GM12878 (cell line): ENCODE data around the gene CD84. TPM values are rescaled to one million over a fixed set of nuclear protein-coding genes. Genes with fewer than 3 reads are reported as not detected.

Experiments used
- EP300 ChIP-seq, 2 experiments: fragments of 150-350 bp in 1 of 2; IDR thresholded peaks; 2 replicates each; pipeline ENCODE4 v1.6.1; 2011 to 2012; ENCODE audit warnings: low read depth in 2 of 2, low read length in 2 of 2, borderline replicate concordance in 1 of 2, improper control_type of control experiment in 1 of 2, inconsistent platforms in 1 of 2; ENCODE audit not compliant: control insufficient read depth in 1 of 2
- ESRRA ChIP-seq: IDR thresholded peaks from 2 replicates; pipeline ENCODE4 v1.6.1; 2012; ENCODE audit warnings: mild to moderate bottlenecking, low read length, improper control_type of control experiment
- HDAC2 ChIP-seq: fragments of 200-600 bp; sonication (generic); IDR thresholded peaks from 2 replicates; pipeline ENCODE4 v1.6.1; 2017
- JUND ChIP-seq: IDR thresholded peaks from 2 replicates; pipeline ENCODE4 v1.6.1; 2012; ENCODE audit warnings: low read depth, mild to moderate bottlenecking, low read length, improper control_type of control experiment, moderate library complexity
- KLF5 ChIP-seq: fragments of 450-650 bp; IDR thresholded peaks from 2 replicates; pipeline ENCODE4 v1.6.1; 2014; ENCODE audit warnings: mild to moderate bottlenecking; ENCODE audit not compliant: partially characterized antibody
- TARDBP ChIP-seq: IDR thresholded peaks from 2 replicates; pipeline ENCODE4 v1.6.1; 2016; ENCODE audit warnings: borderline replicate concordance
- WRNIP1 ChIP-seq: IDR thresholded peaks from 2 replicates; pipeline ENCODE4 v1.6.1; 2011; ENCODE audit warnings: low read depth, low read length, improper control_type of control experiment, borderline replicate concordance
- polyA plus RNA-seq, 11 experiments: library from polyadenylated mRNA; depleted of rRNA in 4 of 11; unstranded in 6 of 11; stranded (reverse) in 5 of 11; fragments of >200 nt; fragmentation: Nextera tagmentation in 4 of 11; fragmentation: Illumina TruSeq in 1 of 11; extraction: Ambion mirVana in 4 of 11; extraction: Trizol in 1 of 11; gene quantifications; 1 replicate in 1 of 11; 2 replicates in 10 of 11; pipeline versions ENCODE4 v1.2.1 to v1.2.3, GENCODE V29; 2011 to 2016; ENCODE audit warnings: inconsistent platforms in 2 of 11, missing spikeins in 2 of 11, low read depth in 1 of 11
- total RNA-seq, 4 experiments: library from RNA; depleted of rRNA in 3 of 4; stranded (reverse); fragments of >200 nt in 3 of 4; fragmentation: Illumina TruSeq in 1 of 4; extraction: Trizol in 1 of 4; gene quantifications; 2 replicates each; pipeline versions ENCODE4 v1.2.1 to v1.2.3, GENCODE V29; 2013 to 2021
- TF ChIP-seq, protein P1 (sequence below): fragments of 450-650 bp; IDR thresholded peaks from 2 replicates; pipeline ENCODE4 v1.6.1; 2018; ENCODE audit warnings: mild to moderate bottlenecking, low read depth, moderate library complexity; ENCODE audit not compliant: partially characterized antibody
- TF ChIP-seq, protein P2 (sequence below): fragments of 150-350 bp; IDR thresholded peaks from 2 replicates; pipeline ENCODE4 v1.6.1; 2016; ENCODE audit warnings: low read depth, low read length
- TF ChIP-seq, protein P3 (sequence below): fragments of 450-650 bp; IDR thresholded peaks from 2 replicates; pipeline ENCODE4 v1.6.1; 2017; ENCODE audit warnings: antibody characterized with exemption, mild to moderate bottlenecking, moderate library complexity
- TF ChIP-seq, protein P4 (sequence below): IDR thresholded peaks from 2 replicates; pipeline ENCODE4 v1.6.1; 2012; ENCODE audit warnings: mild to moderate bottlenecking, low read depth, low read length
- TF ChIP-seq, protein P5 (sequence below): fragments of 450-650 bp; IDR thresholded peaks from 2 replicates; pipeline ENCODE4 v1.6.1; 2018; ENCODE audit warnings: borderline replicate concordance, mild to moderate bottlenecking; ENCODE audit not compliant: partially characterized antibody

Gene CD84
- total and polyA plus RNA-seq, 10 of the 15 experiments (the other 5 are each of a cell fraction or from before 2014, with no cell fraction given), result 3.4 to 20.3 (median 11.7) TPM

DNA sequence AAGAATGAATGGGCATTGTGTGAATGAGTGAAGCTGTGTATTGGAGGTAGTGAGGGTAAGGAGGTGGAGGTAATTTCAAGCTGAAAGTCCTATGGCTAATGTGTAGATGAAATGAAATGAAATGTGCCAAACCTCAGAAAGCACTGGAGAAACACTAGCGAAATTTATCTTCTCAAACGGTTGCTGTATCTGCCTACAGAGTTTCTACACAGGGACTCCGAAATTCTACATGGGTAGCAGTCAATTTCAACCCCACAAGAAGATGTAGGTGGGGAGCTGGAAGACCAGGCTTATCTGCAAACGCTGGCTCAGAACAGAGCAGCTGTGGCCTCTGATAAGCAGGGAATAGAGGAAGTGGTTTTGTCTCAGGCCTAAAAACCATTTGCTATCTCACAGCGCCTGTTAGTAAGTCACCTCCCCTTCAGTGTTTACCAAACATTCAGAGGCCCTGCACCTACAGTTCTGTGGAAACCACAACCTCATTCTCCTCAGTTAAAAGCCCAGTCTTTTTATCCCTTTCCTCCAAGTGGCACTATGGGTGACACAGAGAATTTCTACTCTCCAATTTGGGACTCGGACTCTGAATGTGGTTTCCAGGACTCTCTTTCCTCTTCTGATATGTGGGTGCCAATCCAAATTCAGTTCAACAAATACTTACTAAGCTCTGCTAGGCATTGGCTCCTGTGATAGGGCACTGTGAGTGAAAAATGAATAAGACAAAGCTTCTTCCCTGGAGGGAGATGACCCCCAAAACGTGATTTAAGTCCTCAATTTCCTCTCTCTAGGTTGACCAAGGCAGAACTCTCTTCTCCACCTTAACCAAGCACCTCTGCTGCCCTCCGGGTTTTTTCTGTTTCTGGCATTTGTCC is 39.1 kb downstream of the CD84 start (continued):
- TF ChIP-seq, protein P1, sequence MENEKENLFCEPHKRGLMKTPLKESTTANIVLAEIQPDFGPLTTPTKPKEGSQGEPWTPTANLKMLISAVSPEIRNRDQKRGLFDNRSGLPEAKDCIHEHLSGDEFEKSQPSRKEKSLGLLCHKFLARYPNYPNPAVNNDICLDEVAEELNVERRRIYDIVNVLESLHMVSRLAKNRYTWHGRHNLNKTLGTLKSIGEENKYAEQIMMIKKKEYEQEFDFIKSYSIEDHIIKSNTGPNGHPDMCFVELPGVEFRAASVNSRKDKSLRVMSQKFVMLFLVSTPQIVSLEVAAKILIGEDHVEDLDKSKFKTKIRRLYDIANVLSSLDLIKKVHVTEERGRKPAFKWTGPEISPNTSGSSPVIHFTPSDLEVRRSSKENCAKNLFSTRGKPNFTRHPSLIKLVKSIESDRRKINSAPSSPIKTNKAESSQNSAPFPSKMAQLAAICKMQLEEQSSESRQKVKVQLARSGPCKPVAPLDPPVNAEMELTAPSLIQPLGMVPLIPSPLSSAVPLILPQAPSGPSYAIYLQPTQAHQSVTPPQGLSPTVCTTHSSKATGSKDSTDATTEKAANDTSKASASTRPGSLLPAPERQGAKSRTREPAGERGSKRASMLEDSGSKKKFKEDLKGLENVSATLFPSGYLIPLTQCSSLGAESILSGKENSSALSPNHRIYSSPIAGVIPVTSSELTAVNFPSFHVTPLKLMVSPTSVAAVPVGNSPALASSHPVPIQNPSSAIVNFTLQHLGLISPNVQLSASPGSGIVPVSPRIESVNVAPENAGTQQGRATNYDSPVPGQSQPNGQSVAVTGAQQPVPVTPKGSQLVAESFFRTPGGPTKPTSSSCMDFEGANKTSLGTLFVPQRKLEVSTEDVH, result no peak
- TF ChIP-seq, protein P2, sequence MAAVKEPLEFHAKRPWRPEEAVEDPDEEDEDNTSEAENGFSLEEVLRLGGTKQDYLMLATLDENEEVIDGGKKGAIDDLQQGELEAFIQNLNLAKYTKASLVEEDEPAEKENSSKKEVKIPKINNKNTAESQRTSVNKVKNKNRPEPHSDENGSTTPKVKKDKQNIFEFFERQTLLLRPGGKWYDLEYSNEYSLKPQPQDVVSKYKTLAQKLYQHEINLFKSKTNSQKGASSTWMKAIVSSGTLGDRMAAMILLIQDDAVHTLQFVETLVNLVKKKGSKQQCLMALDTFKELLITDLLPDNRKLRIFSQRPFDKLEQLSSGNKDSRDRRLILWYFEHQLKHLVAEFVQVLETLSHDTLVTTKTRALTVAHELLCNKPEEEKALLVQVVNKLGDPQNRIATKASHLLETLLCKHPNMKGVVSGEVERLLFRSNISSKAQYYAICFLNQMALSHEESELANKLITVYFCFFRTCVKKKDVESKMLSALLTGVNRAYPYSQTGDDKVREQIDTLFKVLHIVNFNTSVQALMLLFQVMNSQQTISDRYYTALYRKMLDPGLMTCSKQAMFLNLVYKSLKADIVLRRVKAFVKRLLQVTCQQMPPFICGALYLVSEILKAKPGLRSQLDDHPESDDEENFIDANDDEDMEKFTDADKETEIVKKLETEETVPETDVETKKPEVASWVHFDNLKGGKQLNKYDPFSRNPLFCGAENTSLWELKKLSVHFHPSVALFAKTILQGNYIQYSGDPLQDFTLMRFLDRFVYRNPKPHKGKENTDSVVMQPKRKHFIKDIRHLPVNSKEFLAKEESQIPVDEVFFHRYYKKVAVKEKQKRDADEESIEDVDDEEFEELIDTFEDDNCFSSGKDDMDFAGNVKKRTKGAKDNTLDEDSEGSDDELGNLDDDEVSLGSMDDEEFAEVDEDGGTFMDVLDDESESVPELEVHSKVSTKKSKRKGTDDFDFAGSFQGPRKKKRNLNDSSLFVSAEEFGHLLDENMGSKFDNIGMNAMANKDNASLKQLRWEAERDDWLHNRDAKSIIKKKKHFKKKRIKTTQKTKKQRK, result no peak
- no peak for TF ChIP-seq HDAC2
- TF ChIP-seq ESRRA, result no peak
- no peak for TF ChIP-seq WRNIP1
- peak; percentile 20 for TF ChIP-seq KLF5
- TF ChIP-seq EP300 (IDR thresholded peaks at IDR 0.05; ENCODE audit: borderline replicate concordance in 1 of 2, control insufficient read depth in 1 of 2, low read depth in 2 of 2, low read length in 2 of 2), result peak; percentile 53 to 73; a peak in 3 of 4 replicates
- TF ChIP-seq, protein P3, sequence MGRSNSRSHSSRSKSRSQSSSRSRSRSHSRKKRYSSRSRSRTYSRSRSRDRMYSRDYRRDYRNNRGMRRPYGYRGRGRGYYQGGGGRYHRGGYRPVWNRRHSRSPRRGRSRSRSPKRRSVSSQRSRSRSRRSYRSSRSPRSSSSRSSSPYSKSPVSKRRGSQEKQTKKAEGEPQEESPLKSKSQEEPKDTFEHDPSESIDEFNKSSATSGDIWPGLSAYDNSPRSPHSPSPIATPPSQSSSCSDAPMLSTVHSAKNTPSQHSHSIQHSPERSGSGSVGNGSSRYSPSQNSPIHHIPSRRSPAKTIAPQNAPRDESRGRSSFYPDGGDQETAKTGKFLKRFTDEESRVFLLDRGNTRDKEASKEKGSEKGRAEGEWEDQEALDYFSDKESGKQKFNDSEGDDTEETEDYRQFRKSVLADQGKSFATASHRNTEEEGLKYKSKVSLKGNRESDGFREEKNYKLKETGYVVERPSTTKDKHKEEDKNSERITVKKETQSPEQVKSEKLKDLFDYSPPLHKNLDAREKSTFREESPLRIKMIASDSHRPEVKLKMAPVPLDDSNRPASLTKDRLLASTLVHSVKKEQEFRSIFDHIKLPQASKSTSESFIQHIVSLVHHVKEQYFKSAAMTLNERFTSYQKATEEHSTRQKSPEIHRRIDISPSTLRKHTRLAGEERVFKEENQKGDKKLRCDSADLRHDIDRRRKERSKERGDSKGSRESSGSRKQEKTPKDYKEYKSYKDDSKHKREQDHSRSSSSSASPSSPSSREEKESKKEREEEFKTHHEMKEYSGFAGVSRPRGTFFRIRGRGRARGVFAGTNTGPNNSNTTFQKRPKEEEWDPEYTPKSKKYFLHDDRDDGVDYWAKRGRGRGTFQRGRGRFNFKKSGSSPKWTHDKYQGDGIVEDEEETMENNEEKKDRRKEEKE, result no peak
- TF ChIP-seq, protein P4, sequence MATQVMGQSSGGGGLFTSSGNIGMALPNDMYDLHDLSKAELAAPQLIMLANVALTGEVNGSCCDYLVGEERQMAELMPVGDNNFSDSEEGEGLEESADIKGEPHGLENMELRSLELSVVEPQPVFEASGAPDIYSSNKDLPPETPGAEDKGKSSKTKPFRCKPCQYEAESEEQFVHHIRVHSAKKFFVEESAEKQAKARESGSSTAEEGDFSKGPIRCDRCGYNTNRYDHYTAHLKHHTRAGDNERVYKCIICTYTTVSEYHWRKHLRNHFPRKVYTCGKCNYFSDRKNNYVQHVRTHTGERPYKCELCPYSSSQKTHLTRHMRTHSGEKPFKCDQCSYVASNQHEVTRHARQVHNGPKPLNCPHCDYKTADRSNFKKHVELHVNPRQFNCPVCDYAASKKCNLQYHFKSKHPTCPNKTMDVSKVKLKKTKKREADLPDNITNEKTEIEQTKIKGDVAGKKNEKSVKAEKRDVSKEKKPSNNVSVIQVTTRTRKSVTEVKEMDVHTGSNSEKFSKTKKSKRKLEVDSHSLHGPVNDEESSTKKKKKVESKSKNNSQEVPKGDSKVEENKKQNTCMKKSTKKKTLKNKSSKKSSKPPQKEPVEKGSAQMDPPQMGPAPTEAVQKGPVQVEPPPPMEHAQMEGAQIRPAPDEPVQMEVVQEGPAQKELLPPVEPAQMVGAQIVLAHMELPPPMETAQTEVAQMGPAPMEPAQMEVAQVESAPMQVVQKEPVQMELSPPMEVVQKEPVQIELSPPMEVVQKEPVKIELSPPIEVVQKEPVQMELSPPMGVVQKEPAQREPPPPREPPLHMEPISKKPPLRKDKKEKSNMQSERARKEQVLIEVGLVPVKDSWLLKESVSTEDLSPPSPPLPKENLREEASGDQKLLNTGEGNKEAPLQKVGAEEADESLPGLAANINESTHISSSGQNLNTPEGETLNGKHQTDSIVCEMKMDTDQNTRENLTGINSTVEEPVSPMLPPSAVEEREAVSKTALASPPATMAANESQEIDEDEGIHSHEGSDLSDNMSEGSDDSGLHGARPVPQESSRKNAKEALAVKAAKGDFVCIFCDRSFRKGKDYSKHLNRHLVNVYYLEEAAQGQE, result no peak
- no peak for TF ChIP-seq TARDBP
- TF ChIP-seq, protein P5, sequence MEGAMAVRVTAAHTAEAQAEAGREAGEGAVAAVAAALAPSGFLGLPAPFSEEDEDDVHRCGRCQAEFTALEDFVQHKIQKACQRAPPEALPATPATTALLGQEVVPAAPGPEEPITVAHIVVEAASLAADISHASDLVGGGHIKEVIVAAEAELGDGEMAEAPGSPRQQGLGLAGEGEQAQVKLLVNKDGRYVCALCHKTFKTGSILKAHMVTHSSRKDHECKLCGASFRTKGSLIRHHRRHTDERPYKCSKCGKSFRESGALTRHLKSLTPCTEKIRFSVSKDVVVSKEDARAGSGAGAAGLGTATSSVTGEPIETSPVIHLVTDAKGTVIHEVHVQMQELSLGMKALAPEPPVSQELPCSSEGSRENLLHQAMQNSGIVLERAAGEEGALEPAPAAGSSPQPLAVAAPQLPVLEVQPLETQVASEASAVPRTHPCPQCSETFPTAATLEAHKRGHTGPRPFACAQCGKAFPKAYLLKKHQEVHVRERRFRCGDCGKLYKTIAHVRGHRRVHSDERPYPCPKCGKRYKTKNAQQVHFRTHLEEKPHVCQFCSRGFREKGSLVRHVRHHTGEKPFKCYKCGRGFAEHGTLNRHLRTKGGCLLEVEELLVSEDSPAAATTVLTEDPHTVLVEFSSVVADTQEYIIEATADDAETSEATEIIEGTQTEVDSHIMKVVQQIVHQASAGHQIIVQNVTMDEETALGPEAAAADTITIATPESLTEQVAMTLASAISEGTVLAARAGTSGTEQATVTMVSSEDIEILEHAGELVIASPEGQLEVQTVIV, result no peak
- no peak for TF ChIP-seq JUND
